Endothelial cell of umbilical vein (primary cell): Measurements from ENCODE around the gene NMS.

ENCODE experiments used
- EZH2 ChIP-seq: IDR thresholded peaks from 2 replicates; pipeline ENCODE4 v1.6.1; 2012; ENCODE audit warnings: borderline replicate concordance, low read depth, mild to moderate bottlenecking, moderate library complexity, low read length, inconsistent platforms; ENCODE audit not compliant: severe bottlenecking
- FOS ChIP-seq: IDR thresholded peaks from 2 replicates; pipeline ENCODE4 v1.6.1; 2011; ENCODE audit warnings: mild to moderate bottlenecking, low read length, moderate library complexity, borderline replicate concordance; ENCODE audit not compliant: insufficient read depth
- JUN ChIP-seq: IDR thresholded peaks from 2 replicates; pipeline ENCODE4 v1.6.1; 2011; ENCODE audit warnings: borderline replicate concordance, low read depth; ENCODE audit not compliant: insufficient read length, insufficient read depth
- TF ChIP-seq, protein P1 (sequence below), 2 donors: IDR thresholded peaks; 1 replicate in 1 of 2; 2 replicates in 1 of 2; pipeline ENCODE4 v1.5.1; 2011; ENCODE audit warnings: low read length in 2 of 2, mild to moderate bottlenecking in 2 of 2, moderate library complexity in 2 of 2, control low read depth in 1 of 2, inconsistent platforms in 1 of 2, low read depth in 1 of 2; ENCODE audit not compliant: insufficient read depth in 1 of 2; ENCODE audit errors: extremely low read depth in 1 of 2

- TF ChIP-seq, protein P1, sequence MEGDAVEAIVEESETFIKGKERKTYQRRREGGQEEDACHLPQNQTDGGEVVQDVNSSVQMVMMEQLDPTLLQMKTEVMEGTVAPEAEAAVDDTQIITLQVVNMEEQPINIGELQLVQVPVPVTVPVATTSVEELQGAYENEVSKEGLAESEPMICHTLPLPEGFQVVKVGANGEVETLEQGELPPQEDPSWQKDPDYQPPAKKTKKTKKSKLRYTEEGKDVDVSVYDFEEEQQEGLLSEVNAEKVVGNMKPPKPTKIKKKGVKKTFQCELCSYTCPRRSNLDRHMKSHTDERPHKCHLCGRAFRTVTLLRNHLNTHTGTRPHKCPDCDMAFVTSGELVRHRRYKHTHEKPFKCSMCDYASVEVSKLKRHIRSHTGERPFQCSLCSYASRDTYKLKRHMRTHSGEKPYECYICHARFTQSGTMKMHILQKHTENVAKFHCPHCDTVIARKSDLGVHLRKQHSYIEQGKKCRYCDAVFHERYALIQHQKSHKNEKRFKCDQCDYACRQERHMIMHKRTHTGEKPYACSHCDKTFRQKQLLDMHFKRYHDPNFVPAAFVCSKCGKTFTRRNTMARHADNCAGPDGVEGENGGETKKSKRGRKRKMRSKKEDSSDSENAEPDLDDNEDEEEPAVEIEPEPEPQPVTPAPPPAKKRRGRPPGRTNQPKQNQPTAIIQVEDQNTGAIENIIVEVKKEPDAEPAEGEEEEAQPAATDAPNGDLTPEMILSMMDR (IDR thresholded peaks at IDR 0.05; ENCODE audit: extremely low read depth in 1 of 2, insufficient read depth in 1 of 2, low read depth in 1 of 2, low read length in 2 of 2), result no peak
- TF ChIP-seq JUN, result no peak
- no peak for TF ChIP-seq EZH2
- no peak for TF ChIP-seq FOS
Observed at GRCh38 chr2:100483895-100484294, 13.6 kb downstream of the NMS start.
